HG02759 (cell line): ENCODE measurements around the gene MFAP4.
A peak's percentile ranks its signal among the peaks of the same experiment; 100 is the strongest.

Experiments used
- ATAC-seq: cut with Tn5 transposase; IDR thresholded peaks from one replicate; pipeline ENCODE4 v1.9.1; 2021; ENCODE audit warnings: mild to moderate bottlenecking, moderate library complexity; ENCODE audit not compliant: unreplicated experiment

Gene MFAP4

GRCh38 chr17:19372866-19373504 lies 14.0 kb downstream of the MFAP4 start:
- ATAC-seq, result no peak

DNA sequence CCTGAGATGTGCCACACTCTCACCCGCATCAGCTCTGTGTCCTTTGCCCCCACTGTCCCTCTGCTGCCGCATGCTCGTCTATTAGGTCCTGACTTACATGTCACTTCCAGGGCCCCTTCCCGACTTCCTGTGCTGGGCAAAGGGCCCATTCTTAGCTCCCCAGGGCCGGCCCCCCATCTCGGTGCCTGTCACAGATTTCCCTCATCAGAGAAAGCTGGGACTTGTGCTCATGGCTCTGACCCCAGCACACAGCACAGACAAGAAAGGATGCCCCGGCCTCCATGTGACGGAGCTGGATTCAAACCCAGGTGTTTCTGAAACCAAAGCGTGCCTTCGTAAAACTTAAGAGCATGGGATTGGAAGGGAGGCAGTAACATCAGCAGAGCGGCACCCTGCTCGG lies 14.6 kb downstream of the MFAP4 start:
- ATAC-seq, result no peak

- no peak for ATAC-seq
Observed at GRCh38 chr17:19372011-19372370, 15.0 kb downstream of the MFAP4 start.

- ATAC-seq, result no peak
Observed at GRCh38 chr17:19371259-19372010, 15.6 kb downstream of the MFAP4 start.

GRCh38 chr17:19370493-19370960 lies 16.5 kb downstream of the MFAP4 start:
- ATAC-seq, result peak; percentile 71

GRCh38 chr17:19369846-19370492 lies 17.0 kb downstream of the MFAP4 start:
- ATAC-seq, result no peak

DNA sequence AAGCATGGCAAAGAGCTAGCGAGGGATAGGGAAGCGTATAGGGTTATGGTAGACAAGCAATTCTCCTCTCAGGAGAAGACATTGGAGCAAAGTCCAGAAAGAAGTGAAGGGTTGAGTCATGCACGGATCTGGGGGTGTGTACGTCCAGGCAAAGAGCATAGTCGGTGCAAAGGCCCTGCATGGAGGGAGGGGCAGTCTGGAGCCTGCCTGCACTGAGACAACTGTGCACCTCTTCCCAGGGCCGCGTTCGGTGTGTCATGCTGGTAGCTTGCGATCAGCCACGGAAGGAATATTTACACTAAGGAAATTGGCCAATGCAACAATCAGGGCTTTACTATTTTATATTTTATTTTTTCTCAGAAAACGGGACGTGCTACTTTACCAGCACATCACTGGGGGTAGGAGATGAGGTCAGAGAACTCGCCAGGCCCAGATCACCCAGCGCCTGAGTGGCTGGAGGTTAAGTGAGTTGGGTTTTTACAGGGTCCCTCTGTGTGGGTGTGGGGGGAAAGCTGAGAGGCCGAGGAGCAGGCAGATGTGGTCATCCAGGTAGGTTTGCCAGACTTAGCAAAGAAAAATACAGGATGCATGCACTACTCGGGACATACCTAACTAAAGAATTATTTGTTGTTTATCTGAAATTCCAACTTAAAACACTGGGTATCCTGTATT lies 17.7 kb downstream of the MFAP4 start:
- ATAC-seq, result no peak

GRCh38 chr17:19368229-19368628 lies 18.8 kb downstream of the MFAP4 start:
- ATAC-seq, result no peak

DNA sequence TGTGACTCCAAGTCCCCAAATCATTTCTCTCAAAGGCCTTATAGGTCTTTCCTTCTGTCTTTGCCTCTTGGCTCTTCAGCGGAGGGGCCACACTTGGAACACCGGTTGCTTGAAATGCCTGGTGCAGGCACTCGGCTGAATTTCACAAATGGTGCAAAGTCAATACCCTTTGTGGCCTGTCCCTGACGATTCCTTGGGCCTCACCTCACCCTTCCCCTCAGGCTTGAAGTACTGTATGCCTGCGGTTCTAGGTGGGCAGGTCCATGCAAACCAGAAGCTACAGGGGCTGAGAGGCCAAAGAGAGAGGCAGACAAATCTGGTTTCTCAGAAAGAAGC lies 20.4 kb downstream of the MFAP4 start:
- ATAC-seq, result no peak

- no peak for ATAC-seq
Observed at GRCh38 chr17:19365833-19366636, 21.0 kb downstream of the MFAP4 start.

DNA sequence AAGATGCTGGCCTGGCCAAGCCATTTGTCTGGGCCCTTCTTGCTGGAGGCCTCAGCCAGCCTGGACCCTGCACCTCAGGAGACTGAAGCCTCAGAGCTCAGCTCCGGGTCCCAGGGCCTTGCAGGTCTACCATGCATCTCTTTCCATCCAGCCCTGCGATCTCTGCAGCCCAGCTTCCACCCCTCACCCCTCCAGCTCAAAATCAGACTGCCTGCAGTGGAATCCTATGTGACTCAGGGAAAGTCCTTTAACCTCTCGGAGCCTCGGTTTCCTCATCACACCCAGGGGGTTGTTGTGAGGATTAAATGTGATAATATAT lies 21.5 kb downstream of the MFAP4 start:
- ATAC-seq, result no peak

- no peak for ATAC-seq
Observed at GRCh38 chr17:19364699-19365498, 22.1 kb downstream of the MFAP4 start.

DNA sequence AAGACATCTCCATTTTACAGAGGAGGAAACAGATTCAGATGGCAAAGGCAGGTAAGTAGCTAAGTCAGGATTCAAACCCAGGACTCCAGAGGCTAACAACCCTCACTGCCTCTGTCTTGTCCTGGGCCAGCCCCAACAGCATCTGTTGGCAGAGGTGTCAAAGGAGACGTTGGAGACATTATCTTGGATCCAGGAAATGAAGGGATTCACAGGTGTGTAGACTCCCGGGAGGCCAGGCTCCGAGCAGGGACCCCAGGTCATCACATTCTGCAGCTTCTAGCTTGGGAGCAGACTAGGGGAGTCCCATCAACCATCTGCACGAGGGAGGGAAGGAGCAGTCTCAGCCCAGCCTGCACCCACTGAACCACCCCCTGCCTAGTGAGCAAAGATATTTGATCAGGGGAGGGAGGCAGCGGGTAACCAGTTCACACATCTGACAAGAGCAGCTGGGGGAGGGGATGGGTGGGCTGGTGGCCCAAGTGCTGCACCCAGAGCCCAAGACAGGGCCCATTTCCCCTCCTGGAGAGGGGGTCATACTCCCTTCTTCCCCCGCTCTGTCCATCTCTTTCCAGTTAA lies 23.4 kb downstream of the MFAP4 start:
- no peak for ATAC-seq

GRCh38 chr17:19363114-19363438 lies 23.9 kb downstream of the MFAP4 start:
- no peak for ATAC-seq

- ATAC-seq, result peak; percentile 84
Observed at GRCh38 chr17:19362277-19363113, 24.5 kb downstream of the MFAP4 start, which contains the start of gene B9D1. B9D1 (minus strand) TSS chr17:19362723; CDS start chr17:19362569, 154 bp downstream.

DNA sequence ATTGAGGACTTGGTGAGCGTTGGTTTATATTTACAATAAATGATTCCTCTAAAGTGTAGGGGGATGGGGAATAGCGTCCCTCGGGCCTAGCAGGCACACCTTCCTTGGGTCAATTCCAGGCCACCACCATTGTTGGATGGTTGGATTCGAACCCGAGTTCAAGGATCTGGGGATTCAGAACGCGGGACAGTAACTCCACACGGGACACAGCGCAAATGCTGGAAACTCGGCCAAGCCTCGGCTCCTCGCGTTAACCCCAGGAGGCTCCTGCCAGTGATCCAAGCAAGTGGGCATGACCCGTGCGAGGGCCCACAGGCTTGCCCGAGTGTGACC lies 25.1 kb downstream of the MFAP4 start:
- ATAC-seq, result no peak

DNA sequence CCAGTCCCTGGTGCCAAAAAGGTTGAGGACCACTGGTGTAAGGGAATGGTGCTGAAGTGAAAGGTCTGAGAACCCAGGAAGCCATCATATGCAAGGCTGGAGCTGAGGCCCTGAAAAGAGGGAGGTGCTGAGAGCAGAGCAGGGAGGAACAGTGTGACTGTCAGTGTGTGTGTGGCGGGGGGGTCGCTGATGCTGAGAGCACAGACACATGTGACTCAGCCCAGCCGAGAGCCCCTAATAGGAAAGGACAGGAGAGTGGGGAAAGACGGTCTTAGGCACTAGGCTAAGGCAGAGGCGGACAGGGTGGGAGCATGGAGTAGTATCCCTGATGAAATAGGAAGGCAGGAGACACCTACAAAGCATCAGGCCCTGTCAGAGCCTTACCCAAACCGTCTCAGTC lies 25.7 kb downstream of the MFAP4 start:
- ATAC-seq, result no peak

DNA sequence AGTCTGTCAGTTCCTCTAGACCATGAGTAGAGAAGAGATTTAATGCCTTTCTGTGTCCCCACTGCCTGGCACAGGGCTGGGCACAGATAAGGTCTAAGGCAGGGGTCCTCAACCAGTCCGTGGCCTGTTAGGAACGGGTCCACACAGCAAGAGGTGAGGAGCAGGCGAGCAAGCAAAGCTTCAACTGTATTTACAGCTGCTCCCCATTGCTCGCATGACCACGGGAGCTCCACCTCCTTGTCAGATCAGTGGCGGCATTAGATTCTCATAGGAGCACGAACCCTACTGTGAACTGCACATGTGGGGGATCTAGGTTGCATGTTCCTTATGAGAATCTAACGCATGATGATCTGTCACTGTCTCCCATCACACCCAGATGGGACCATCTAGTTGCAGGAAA lies 26.2 kb downstream of the MFAP4 start:
- no peak for ATAC-seq

- no peak for ATAC-seq
Observed at GRCh38 chr17:19359856-19360255, 27.1 kb downstream of the MFAP4 start.
